Liver (tissue), 9 donors: ENCODE data around the gene FOXK1. TPM values are rescaled to one million over a fixed set of nuclear protein-coding genes. Genes with fewer than 3 reads are reported as not detected.

Experiments
- DNase-seq: peaks from one replicate; pipeline ENCODE4 v3.0.0-alpha.2; 2017; ENCODE audit warnings: low spot score
- H3K27ac ChIP-seq, 2 donors: one replicate each; pipeline ENCODE4 v1.7.0; 2013; ENCODE audit warnings: inconsistent platforms in 2 of 2, low read length in 2 of 2, control low read depth in 1 of 2, low read depth in 1 of 2, mild to moderate bottlenecking in 1 of 2
- H3K27me3 ChIP-seq, 4 donors: one replicate each; pipeline versions ENCODE4 v1.6.1 to v1.7.0; 2013; ENCODE audit warnings: low read length in 3 of 4, inconsistent platforms in 1 of 4, mild to moderate bottlenecking in 1 of 4, moderate library complexity in 1 of 4; ENCODE audit not compliant: control insufficient read depth in 4 of 4, insufficient read depth in 4 of 4
- H3K36me3 ChIP-seq, 4 donors: one replicate each; pipeline versions ENCODE4 v1.6.1 to v1.7.0; 2013; ENCODE audit warnings: low read length in 3 of 4, mild to moderate bottlenecking in 3 of 4, low read depth in 1 of 4, moderate library complexity in 1 of 4; ENCODE audit not compliant: control insufficient read depth in 4 of 4, insufficient read depth in 3 of 4
- H3K4me1 ChIP-seq, 4 donors: one replicate each; pipeline versions ENCODE4 v1.6.1 to v1.7.0; 2013; ENCODE audit warnings: low read length in 3 of 4, mild to moderate bottlenecking in 3 of 4, moderate library complexity in 1 of 4; ENCODE audit not compliant: control insufficient read depth in 4 of 4, insufficient read depth in 4 of 4
- H3K4me3 ChIP-seq, 3 donors: one replicate each; pipeline versions ENCODE4 v1.6.1 to v1.7.0; 2013; ENCODE audit warnings: low read length in 3 of 3, control low read depth in 1 of 3, low read depth in 1 of 3, mild to moderate bottlenecking in 1 of 3
- H3K9ac ChIP-seq, 2 donors: one replicate each; pipeline ENCODE4 v1.7.0; 2013; ENCODE audit warnings: low read length in 2 of 2, mild to moderate bottlenecking in 2 of 2, moderate library complexity in 2 of 2, control low read depth in 1 of 2, low read depth in 1 of 2
- H3K9me3 ChIP-seq, 4 donors: one replicate each; pipeline versions ENCODE4 v1.6.1 to v1.7.0; 2013; ENCODE audit warnings: low read length in 3 of 4; ENCODE audit not compliant: control insufficient read depth in 4 of 4
- EGR1 ChIP-seq, 2 donors: IDR thresholded peaks; 2 replicates each; pipeline ENCODE4 v1.6.1; 2016 to 2018; ENCODE audit warnings: antibody characterized with exemption in 2 of 2, low read depth in 2 of 2
- FOXA1 ChIP-seq: IDR thresholded peaks from 2 replicates; pipeline ENCODE4 v1.6.1; 2016; ENCODE audit warnings: antibody characterized with exemption
- FOXA2 ChIP-seq: IDR thresholded peaks from 2 replicates; pipeline ENCODE4 v1.6.1; 2016; ENCODE audit warnings: antibody characterized with exemption
- GABPA ChIP-seq, 2 donors: IDR thresholded peaks in 1 of 2; conservative IDR thresholded peaks in 1 of 2; 2 replicates each; pipeline ENCODE4 v1.6.1; 2016; ENCODE audit warnings: antibody characterized with exemption in 2 of 2, mild to moderate bottlenecking in 1 of 2, moderate library complexity in 1 of 2
- HNF4A ChIP-seq, 2 donors: conservative IDR thresholded peaks; 2 replicates each; pipeline ENCODE4 v1.6.1; 2016; ENCODE audit warnings: antibody characterized with exemption in 2 of 2, mild to moderate bottlenecking in 2 of 2
- HNF4G ChIP-seq: IDR thresholded peaks from 2 replicates; pipeline ENCODE4 v1.6.1; 2016; ENCODE audit warnings: antibody characterized with exemption
- JUND ChIP-seq, 2 donors: IDR thresholded peaks; 2 replicates each; pipeline ENCODE4 v1.6.1; 2016; ENCODE audit warnings: antibody characterized with exemption in 2 of 2
- NR2F2 ChIP-seq: IDR thresholded peaks from 2 replicates; pipeline ENCODE4 v1.6.1; 2016; ENCODE audit warnings: antibody characterized with exemption
- RAD21 ChIP-seq, 2 donors: IDR thresholded peaks; 2 replicates each; pipeline ENCODE4 v1.6.1; 2016; ENCODE audit warnings: antibody characterized with exemption in 2 of 2, mild to moderate bottlenecking in 2 of 2
- RXRA ChIP-seq, 2 donors: IDR thresholded peaks; 2 replicates each; pipeline ENCODE4 v1.6.1; 2017 to 2018; ENCODE audit warnings: antibody characterized with exemption in 2 of 2, mild to moderate bottlenecking in 1 of 2
- SP1 ChIP-seq: IDR thresholded peaks from 2 replicates; pipeline ENCODE4 v1.6.1; 2018; ENCODE audit warnings: antibody characterized with exemption, mild to moderate bottlenecking
- TAF1 ChIP-seq: conservative IDR thresholded peaks from 2 replicates; pipeline ENCODE4 v1.6.1; 2016; ENCODE audit warnings: antibody characterized with exemption, mild to moderate bottlenecking
- YY1 ChIP-seq: IDR thresholded peaks from 2 replicates; pipeline ENCODE4 v1.6.1; 2016; ENCODE audit warnings: antibody characterized with exemption, mild to moderate bottlenecking
- ZBTB33 ChIP-seq: IDR thresholded peaks from 2 replicates; pipeline ENCODE4 v1.6.1; 2016; ENCODE audit warnings: antibody characterized with exemption
- WGBS: extraction: QIAGEN DNeasy Blood & Tissue Kit; methylation state at CpG from one replicate; pipeline ENCODE4 v1.1.7; 2013; 5-methylcytosine and 5-hydroxymethylcytosine counted together
- polyA plus RNA-seq, 2 donors: library from polyadenylated mRNA; stranded (reverse) in 1 of 2; unstranded in 1 of 2; fragments of 200-250 nt in 1 of 2; fragments of >200 nt in 1 of 2; fragmentation: Nextera tagmentation in 1 of 2; extraction: Ambion mirVana in 1 of 2; gene quantifications; one replicate each; pipeline versions ENCODE4 v1.2.1 to v1.2.3, GENCODE V29; 2013 to 2015
- total RNA-seq, 2 donors: library from RNA; depleted of rRNA; stranded (reverse); fragments of >200 nt; gene quantifications; one replicate each; pipeline ENCODE4 v1.2.3, GENCODE V29; 2014
- TF ChIP-seq, protein P1 (sequence below): fragments of 150-350 bp; IDR thresholded peaks from 2 replicates; pipeline ENCODE4 v1.5.1; 2017; ENCODE audit warnings: improper control_type of control experiment, low read depth, low read length; ENCODE audit not compliant: missing input control
- TF ChIP-seq, protein P2 (sequence below): IDR thresholded peaks from 2 replicates; pipeline ENCODE4 v1.6.1; 2016; ENCODE audit warnings: antibody characterized with exemption, mild to moderate bottlenecking
- donor health status: healthy.
- donor health status: healthy.
- donor health status: healthy.
- donor health status: healthy.
- donor health status: healthy.

Gene FOXK1
- total and polyA plus RNA-seq, 4 donors = 1.2 to 8.5 (median 4.4) TPM

- no peak for DNase-seq
- H3K9me3 ChIP-seq = no peaks in the 10 kb centered on the region
- no peak for TF ChIP-seq HNF4G
- TF ChIP-seq NR2F2 = peak; percentile 65
- no peaks in the 10 kb centered on the region for H3K27me3 ChIP-seq
- peak overlapping the region in 1 of 2 donors; percentile 27 for H3K27ac ChIP-seq
- no peak overlapping the region for H3K4me3 ChIP-seq
- 72% methylated on average over 21 of the region's 21 CpGs for WGBS
- no peaks in the 10 kb centered on the region for H3K36me3 ChIP-seq
- H3K4me1 ChIP-seq = peaks cover 0 to 3% (median 3%) of the 10 kb centered on the region in 4 donors
- no peak overlapping the region for H3K9ac ChIP-seq
Observed at GRCh38 chr7:4706384-4707216, 24.5 kb downstream of the FOXK1 start.

GRCh38 chr7:4707217-4707741 is 25.2 kb downstream of the FOXK1 start:
- WGBS = 82% methylated on average over 22 of the region's 22 CpGs
- Histone ChIP-seq H3K27me3 (no peaks in the 10 kb centered on the region), H3K9ac (no peak overlapping the region), H3K4me1 (peaks cover 3 to 7% (median 5%) of the 10 kb centered on the region in 4 donors), H3K9me3 (no peaks in the 10 kb centered on the region), H3K27ac (peak overlapping the region in 1 of 2 donors; percentile 27), H3K4me3 (no peak overlapping the region), H3K36me3 (no peaks in the 10 kb centered on the region)
- TF ChIP-seq RXRA (IDR thresholded peaks at IDR 0.05) (no peak), EGR1 (IDR thresholded peaks at IDR 0.05; ENCODE audit: low read depth in 2 of 2) (no peak), JUND (IDR thresholded peaks at IDR 0.05) (no peak), HNF4G (no peak), NR2F2 (no peak), YY1 (no peak), HNF4A (conservative IDR thresholded peaks at IDR 0.05) (no peak), FOXA1 (no peak), TAF1 (no peak), FOXA2 (no peak), GABPA (IDR thresholded peaks at IDR 0.05 in 1 of 2, conservative IDR thresholded peaks at IDR 0.05 in 1 of 2) (no peak), RAD21 (IDR thresholded peaks at IDR 0.05) (no peak), SP1 (no peak), ZBTB33 (no peak)
- TF ChIP-seq, protein P1, sequence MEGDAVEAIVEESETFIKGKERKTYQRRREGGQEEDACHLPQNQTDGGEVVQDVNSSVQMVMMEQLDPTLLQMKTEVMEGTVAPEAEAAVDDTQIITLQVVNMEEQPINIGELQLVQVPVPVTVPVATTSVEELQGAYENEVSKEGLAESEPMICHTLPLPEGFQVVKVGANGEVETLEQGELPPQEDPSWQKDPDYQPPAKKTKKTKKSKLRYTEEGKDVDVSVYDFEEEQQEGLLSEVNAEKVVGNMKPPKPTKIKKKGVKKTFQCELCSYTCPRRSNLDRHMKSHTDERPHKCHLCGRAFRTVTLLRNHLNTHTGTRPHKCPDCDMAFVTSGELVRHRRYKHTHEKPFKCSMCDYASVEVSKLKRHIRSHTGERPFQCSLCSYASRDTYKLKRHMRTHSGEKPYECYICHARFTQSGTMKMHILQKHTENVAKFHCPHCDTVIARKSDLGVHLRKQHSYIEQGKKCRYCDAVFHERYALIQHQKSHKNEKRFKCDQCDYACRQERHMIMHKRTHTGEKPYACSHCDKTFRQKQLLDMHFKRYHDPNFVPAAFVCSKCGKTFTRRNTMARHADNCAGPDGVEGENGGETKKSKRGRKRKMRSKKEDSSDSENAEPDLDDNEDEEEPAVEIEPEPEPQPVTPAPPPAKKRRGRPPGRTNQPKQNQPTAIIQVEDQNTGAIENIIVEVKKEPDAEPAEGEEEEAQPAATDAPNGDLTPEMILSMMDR = no peak
- TF ChIP-seq, protein P2, sequence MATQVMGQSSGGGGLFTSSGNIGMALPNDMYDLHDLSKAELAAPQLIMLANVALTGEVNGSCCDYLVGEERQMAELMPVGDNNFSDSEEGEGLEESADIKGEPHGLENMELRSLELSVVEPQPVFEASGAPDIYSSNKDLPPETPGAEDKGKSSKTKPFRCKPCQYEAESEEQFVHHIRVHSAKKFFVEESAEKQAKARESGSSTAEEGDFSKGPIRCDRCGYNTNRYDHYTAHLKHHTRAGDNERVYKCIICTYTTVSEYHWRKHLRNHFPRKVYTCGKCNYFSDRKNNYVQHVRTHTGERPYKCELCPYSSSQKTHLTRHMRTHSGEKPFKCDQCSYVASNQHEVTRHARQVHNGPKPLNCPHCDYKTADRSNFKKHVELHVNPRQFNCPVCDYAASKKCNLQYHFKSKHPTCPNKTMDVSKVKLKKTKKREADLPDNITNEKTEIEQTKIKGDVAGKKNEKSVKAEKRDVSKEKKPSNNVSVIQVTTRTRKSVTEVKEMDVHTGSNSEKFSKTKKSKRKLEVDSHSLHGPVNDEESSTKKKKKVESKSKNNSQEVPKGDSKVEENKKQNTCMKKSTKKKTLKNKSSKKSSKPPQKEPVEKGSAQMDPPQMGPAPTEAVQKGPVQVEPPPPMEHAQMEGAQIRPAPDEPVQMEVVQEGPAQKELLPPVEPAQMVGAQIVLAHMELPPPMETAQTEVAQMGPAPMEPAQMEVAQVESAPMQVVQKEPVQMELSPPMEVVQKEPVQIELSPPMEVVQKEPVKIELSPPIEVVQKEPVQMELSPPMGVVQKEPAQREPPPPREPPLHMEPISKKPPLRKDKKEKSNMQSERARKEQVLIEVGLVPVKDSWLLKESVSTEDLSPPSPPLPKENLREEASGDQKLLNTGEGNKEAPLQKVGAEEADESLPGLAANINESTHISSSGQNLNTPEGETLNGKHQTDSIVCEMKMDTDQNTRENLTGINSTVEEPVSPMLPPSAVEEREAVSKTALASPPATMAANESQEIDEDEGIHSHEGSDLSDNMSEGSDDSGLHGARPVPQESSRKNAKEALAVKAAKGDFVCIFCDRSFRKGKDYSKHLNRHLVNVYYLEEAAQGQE = no peak
- no peak for DNase-seq
